Measurements from ENCODE around the gene GOLGA6D.
"Not testable (repeated sequence)": the region's sequence is repeated elsewhere in the genome, so short reads cannot be mapped to it uniquely, and the experiment has no call there.

Gene GOLGA6D

GRCh38 chr15:75298541-75299310, 16.1 kb downstream of the GOLGA6D start:
- TF ChIP-seq, protein P1, sequence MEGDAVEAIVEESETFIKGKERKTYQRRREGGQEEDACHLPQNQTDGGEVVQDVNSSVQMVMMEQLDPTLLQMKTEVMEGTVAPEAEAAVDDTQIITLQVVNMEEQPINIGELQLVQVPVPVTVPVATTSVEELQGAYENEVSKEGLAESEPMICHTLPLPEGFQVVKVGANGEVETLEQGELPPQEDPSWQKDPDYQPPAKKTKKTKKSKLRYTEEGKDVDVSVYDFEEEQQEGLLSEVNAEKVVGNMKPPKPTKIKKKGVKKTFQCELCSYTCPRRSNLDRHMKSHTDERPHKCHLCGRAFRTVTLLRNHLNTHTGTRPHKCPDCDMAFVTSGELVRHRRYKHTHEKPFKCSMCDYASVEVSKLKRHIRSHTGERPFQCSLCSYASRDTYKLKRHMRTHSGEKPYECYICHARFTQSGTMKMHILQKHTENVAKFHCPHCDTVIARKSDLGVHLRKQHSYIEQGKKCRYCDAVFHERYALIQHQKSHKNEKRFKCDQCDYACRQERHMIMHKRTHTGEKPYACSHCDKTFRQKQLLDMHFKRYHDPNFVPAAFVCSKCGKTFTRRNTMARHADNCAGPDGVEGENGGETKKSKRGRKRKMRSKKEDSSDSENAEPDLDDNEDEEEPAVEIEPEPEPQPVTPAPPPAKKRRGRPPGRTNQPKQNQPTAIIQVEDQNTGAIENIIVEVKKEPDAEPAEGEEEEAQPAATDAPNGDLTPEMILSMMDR (IDR thresholded peaks at IDR 0.05; ENCODE audit: low read depth, low read length, poor library complexity, severe bottlenecking) = peak; percentile 26
- not testable (repeated sequence) for H3K79me2 ChIP-seq (ENCODE audit: control insufficient read depth, low read length); H3K27ac ChIP-seq (ENCODE audit: low read depth, low read length); H3F3A ChIP-seq (ENCODE audit: control insufficient read depth, insufficient read depth); H3K4me3 ChIP-seq (ENCODE audit: low read length); H3K4me1 ChIP-seq (ENCODE audit: control insufficient read depth, low read length); H3K9me2 ChIP-seq (replicated peaks; ENCODE audit: control insufficient read depth, low read length); H3K36me3 ChIP-seq (ENCODE audit: control insufficient read depth, low read length); H4K20me1 ChIP-seq (ENCODE audit: control insufficient read depth, insufficient read depth, low read depth, low read length); H3K27me3 ChIP-seq (ENCODE audit: control insufficient read depth, low read length); H3K9me3 ChIP-seq (ENCODE audit: control insufficient read depth, insufficient read depth, low read length)
- 0 out of 2 replicates have a peak overlapping the region, but pooled peaks have one; percentile 24 for H3K4me2 ChIP-seq (ENCODE audit: low read length)

- not testable (repeated sequence) for H3K27me3 ChIP-seq (ENCODE audit: control insufficient read depth, low read length); H3K36me3 ChIP-seq (ENCODE audit: control insufficient read depth, low read length); H3K4me1 ChIP-seq (ENCODE audit: control insufficient read depth, low read length); H3F3A ChIP-seq (ENCODE audit: control insufficient read depth, insufficient read depth); H3K4me3 ChIP-seq (ENCODE audit: low read length); H3K27ac ChIP-seq (ENCODE audit: low read depth, low read length); H3K79me2 ChIP-seq (ENCODE audit: control insufficient read depth, low read length); H4K20me1 ChIP-seq (ENCODE audit: control insufficient read depth, insufficient read depth, low read depth, low read length); H3K9me3 ChIP-seq (ENCODE audit: control insufficient read depth, insufficient read depth, low read length); H3K9me2 ChIP-seq (replicated peaks; ENCODE audit: control insufficient read depth, low read length)
- 0 out of 2 replicates have a peak overlapping the region, but pooled peaks have one; percentile 24 for H3K4me2 ChIP-seq (ENCODE audit: low read length)
- TF ChIP-seq, protein P1 (IDR thresholded peaks at IDR 0.05; ENCODE audit: low read depth, low read length, poor library complexity, severe bottlenecking) = peak; percentile 50
Measured at GRCh38 chr15:75299311-75299688, 16.7 kb downstream of the GOLGA6D start.

DNA sequence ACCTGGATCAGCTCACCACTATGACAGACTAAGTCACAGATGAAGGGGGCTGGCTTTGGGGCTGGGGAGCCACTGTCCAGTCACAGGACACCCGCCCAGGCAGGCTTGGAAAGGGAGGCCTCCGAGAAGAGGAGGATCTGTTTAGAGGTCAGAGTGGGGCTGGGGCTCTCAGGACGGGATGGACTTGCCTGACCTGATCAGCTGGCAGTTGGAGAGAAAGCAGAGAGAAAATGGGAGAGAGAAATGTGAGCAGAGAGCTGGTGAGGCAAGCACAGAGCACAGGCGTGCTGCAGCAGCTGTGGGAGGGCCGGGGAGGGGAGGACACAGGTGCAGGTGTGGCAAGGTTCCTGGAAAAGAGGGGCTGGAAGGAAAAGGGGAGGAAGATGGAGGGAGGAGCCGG, 17.4 kb downstream of the GOLGA6D start:
- H3K4me1 ChIP-seq (ENCODE audit: control insufficient read depth, low read length); H3K9me2 ChIP-seq (replicated peaks; ENCODE audit: control insufficient read depth, low read length); H4K20me1 ChIP-seq (ENCODE audit: control insufficient read depth, insufficient read depth, low read depth, low read length); H3K9me3 ChIP-seq (ENCODE audit: control insufficient read depth, insufficient read depth, low read length); H3K79me2 ChIP-seq (ENCODE audit: control insufficient read depth, low read length); H3F3A ChIP-seq (ENCODE audit: control insufficient read depth, insufficient read depth); H3K27ac ChIP-seq (ENCODE audit: low read depth, low read length); H3K4me2 ChIP-seq (ENCODE audit: low read length); H3K36me3 ChIP-seq (ENCODE audit: control insufficient read depth, low read length); H3K4me3 ChIP-seq (ENCODE audit: low read length): not testable (repeated sequence)
- H3K27me3 ChIP-seq (ENCODE audit: control insufficient read depth, low read length) = peaks cover 12% of the 10 kb centered on the region

GRCh38 chr15:75302318-75302717, 19.7 kb downstream of the GOLGA6D start:
- Histone ChIP-seq H3K36me3 (ENCODE audit: control insufficient read depth, low read length) (no peaks in the 10 kb centered on the region), H3K4me3 (ENCODE audit: low read length) (no peak overlapping the region), H3K79me2 (ENCODE audit: control insufficient read depth, low read length) (no peaks in the 10 kb centered on the region), H3K4me2 (ENCODE audit: low read length) (no peak overlapping the region), H3K9me3 (ENCODE audit: control insufficient read depth, insufficient read depth, low read length) (no peaks in the 10 kb centered on the region), H3K27ac (ENCODE audit: low read depth, low read length) (no peak overlapping the region), H4K20me1 (ENCODE audit: control insufficient read depth, insufficient read depth, low read depth, low read length) (no peaks in the 10 kb centered on the region), H3K27me3 (ENCODE audit: control insufficient read depth, low read length) (peaks cover 25% of the 10 kb centered on the region), H3K4me1 (ENCODE audit: control insufficient read depth, low read length) (no peaks in the 10 kb centered on the region), H3F3A (ENCODE audit: control insufficient read depth, insufficient read depth) (no peaks in the 10 kb centered on the region), H3K9me2 (replicated peaks; ENCODE audit: control insufficient read depth, low read length) (no peaks in the 10 kb centered on the region)
- TF ChIP-seq, protein P1 (IDR thresholded peaks at IDR 0.05; ENCODE audit: low read depth, low read length, poor library complexity, severe bottlenecking) = no peak
- no peak for TF ChIP-seq EZH2phosphoT487 (IDR thresholded peaks at IDR 0.05; ENCODE audit: borderline replicate concordance, low read length)

DNA sequence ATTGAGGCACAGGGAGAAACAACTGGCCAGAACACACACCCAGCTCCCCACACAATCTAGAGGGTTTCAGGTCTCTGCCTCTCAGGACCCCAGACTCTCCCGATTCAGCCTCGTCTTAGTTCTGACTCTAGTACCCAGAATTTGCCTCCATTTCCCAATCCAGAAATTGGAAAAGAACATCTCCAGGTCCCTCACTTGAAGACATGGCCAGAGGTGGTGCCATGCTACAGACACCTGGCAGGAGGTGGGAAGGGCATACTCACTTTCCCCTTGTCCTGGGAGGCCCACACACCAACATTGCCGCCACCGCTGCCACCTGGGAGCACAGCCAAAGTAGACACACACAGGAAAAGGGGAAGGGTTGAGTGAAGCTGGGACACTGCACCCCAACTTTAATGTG, 20.1 kb downstream of the GOLGA6D start:
- H3K27ac ChIP-seq (ENCODE audit: low read depth, low read length); H3K9me3 ChIP-seq (ENCODE audit: control insufficient read depth, insufficient read depth, low read length); H3K4me2 ChIP-seq (ENCODE audit: low read length): not testable (repeated sequence)

More for the DNA sequence above, 20.1 kb downstream of the GOLGA6D start:
- not testable (repeated sequence) for H3K4me3 ChIP-seq (ENCODE audit: low read length); H4K20me1 ChIP-seq (ENCODE audit: control insufficient read depth, insufficient read depth, low read depth, low read length); H3F3A ChIP-seq (ENCODE audit: control insufficient read depth, insufficient read depth); H3K9me2 ChIP-seq (replicated peaks; ENCODE audit: control insufficient read depth, low read length); H3K79me2 ChIP-seq (ENCODE audit: control insufficient read depth, low read length); H3K36me3 ChIP-seq (ENCODE audit: control insufficient read depth, low read length); H3K4me1 ChIP-seq (ENCODE audit: control insufficient read depth, low read length)
- H3K27me3 ChIP-seq (ENCODE audit: control insufficient read depth, low read length) = peaks cover 25% of the 10 kb centered on the region

Measured in DOHH2 (cell line).